MCF 10A (cell line): ENCODE results near the gene A4GALT. TPM values are rescaled to one million over a fixed set of nuclear protein-coding genes. Genes with fewer than 3 reads are reported as not detected.

Source experiments
- BruUV-seq: library from RNA; stranded (reverse); fragments of 400-500 nt; replicated peaks from 2 replicates; lab custom pipeline; 2021; lab: Mats Ljungman, UMichigan
- CTCF ChIA-PET: fragments of 300-600 bp; sonication (Branson Sonifier 250); formaldehyde crosslinking; extraction: SDS; loops from one replicate; lab custom pipeline; 2021; ENCODE audit warnings: antibody characterized with exemption, inconsistent platforms; lab: Yijun Ruan, JAX
- POLR2A ChIA-PET: fragments of 300-600, 350-650 bp; sonication (Branson Sonifier 250); formaldehyde crosslinking; extraction: SDS; loops from one replicate; lab custom pipeline; 2020; ENCODE audit warnings: antibody characterized with exemption, inconsistent platforms; lab: Yijun Ruan, JAX
- DNase-seq: peaks from one replicate; pipeline ENCODE4 v3.0.0-alpha.2; 2018; ENCODE audit not compliant: unreplicated experiment
- H3K27ac Mint-ChIP-seq: one replicate; pipeline ENCODE4 v1.8.0; 2022; ENCODE audit warnings: mild to moderate bottlenecking, low read depth, mixed read lengths; ENCODE audit not compliant: unreplicated experiment
- H3K27me3 Mint-ChIP-seq: one replicate; pipeline ENCODE4 v1.8.0; 2022; ENCODE audit warnings: mixed read lengths; ENCODE audit not compliant: insufficient read depth, unreplicated experiment
- H3K36me3 Mint-ChIP-seq: one replicate; pipeline ENCODE4 v1.8.0; 2022; ENCODE audit warnings: mild to moderate bottlenecking, moderate library complexity, mixed read lengths; ENCODE audit not compliant: insufficient read depth, unreplicated experiment
- H3K4me1 Mint-ChIP-seq: one replicate; pipeline ENCODE4 v1.8.0; 2022; ENCODE audit warnings: mixed read lengths; ENCODE audit not compliant: insufficient read depth, unreplicated experiment
- H3K4me3 Mint-ChIP-seq: one replicate; pipeline ENCODE4 v1.8.0; 2022; ENCODE audit warnings: mild to moderate bottlenecking, moderate library complexity, mixed read lengths; ENCODE audit not compliant: unreplicated experiment
- H3K9me3 Mint-ChIP-seq: one replicate; pipeline ENCODE4 v1.8.0; 2022; ENCODE audit warnings: mixed read lengths; ENCODE audit not compliant: unreplicated experiment
- CTCF ChIP-seq: fragments of 200-600 bp; IDR thresholded peaks from one replicate; pipeline ENCODE4 v1.8.0; 2022; ENCODE audit warnings: antibody characterized with exemption, mild to moderate bottlenecking; ENCODE audit not compliant: unreplicated experiment
- intact Hi-C: fragments of 100-400 bp; cut with micrococcal nuclease; formaldehyde crosslinking; loops from 2 replicates; pipeline ENCODE4 v1.14.1; 2022
- total RNA-seq: library from RNA; stranded (reverse); gene quantifications from 2 replicates; pipeline ENCODE4 v1.2.3, GENCODE V29; 2022

The A4GALT gene
- total RNA-seq, 1 experiment from 2014 or later, result 8.7 TPM

GRCh38 chr22:42693763-42694683 lies 26.6 kb downstream of the A4GALT start:
- H3K36me3 Mint-ChIP-seq, result peaks cover 26% of the 10 kb centered on the region
- no TSS peak for BruUV-seq
- intact Hi-C loops, result no loop called here
- CTCF ChIA-PET, result interaction anchor here (0.6 kb wide), 1 partner anchor 71 kb away, joined by 3 read pairs; no protein-coding TSS in a partner anchor
- POLR2A ChIA-PET, result interaction anchor here (1.0 kb wide), 1 partner anchor 29 kb away, joined by 3 read pairs; no protein-coding TSS in a partner anchor
- H3K4me3 Mint-ChIP-seq, result no peak overlapping the region
- DNase-seq, result no peak
- no peak for TF ChIP-seq CTCF
- no peak overlapping the region for H3K27ac Mint-ChIP-seq
- no peaks in the 10 kb centered on the region for H3K9me3 Mint-ChIP-seq
- H3K4me1 Mint-ChIP-seq, result peaks cover 14% of the 10 kb centered on the region
- H3K27me3 Mint-ChIP-seq, result no peaks in the 10 kb centered on the region

DNA sequence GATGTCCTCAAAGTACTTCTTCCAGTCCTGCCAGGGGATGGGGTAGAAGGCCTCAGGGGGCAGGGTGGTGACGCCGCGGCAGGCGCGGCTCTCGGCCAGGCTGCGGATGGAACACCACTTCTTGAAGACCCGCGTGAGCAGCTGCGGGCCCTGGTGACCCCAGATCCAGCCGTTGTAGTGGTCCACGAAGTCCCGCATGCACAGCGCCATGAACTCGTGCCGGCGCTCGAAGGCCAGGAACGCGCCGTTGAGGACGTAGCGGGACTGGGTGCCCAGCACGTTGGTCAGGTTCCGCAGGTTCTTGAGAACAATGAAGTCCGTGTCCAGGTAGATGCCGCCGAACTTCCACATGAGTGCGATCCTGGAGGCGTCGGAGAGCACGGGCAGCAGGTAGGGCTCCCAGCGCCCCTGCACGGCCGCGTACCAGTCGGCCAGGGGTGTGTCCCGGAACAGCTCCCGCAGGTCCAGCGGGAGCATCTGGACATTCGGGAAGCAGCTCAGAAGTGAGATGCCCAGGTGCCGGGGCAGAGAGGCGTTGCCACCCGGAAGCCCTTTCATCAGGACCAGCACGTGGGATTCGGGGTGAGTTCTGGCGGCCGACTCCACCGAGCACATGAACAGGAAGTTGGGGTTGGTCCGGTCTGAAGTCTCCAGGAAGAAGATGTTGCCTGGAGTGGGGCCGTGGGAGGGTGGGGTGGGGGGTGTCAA lies 27.5 kb downstream of the A4GALT start:
- intact Hi-C loops, result no loop called here
- TF ChIP-seq CTCF, result no peak
- Mint-ChIP-seq H3K4me3 (no peak overlapping the region), H3K27ac (no peak overlapping the region), H3K9me3 (no peaks in the 10 kb centered on the region), H3K27me3 (no peaks in the 10 kb centered on the region), H3K36me3 (peaks cover 26% of the 10 kb centered on the region), H3K4me1 (peaks cover 22% of the 10 kb centered on the region)
- ChIA-PET POLR2A (interaction anchor here (0.5 kb wide), 1 partner anchor 206 kb away, joined by 3 read pairs; no protein-coding TSS in a partner anchor), CTCF (interaction anchor here (0.9 kb wide), 1 partner anchor 32 kb away, joined by 3 read pairs; no protein-coding TSS in a partner anchor)
- no peak for DNase-seq
- no TSS peak for BruUV-seq

DNA sequence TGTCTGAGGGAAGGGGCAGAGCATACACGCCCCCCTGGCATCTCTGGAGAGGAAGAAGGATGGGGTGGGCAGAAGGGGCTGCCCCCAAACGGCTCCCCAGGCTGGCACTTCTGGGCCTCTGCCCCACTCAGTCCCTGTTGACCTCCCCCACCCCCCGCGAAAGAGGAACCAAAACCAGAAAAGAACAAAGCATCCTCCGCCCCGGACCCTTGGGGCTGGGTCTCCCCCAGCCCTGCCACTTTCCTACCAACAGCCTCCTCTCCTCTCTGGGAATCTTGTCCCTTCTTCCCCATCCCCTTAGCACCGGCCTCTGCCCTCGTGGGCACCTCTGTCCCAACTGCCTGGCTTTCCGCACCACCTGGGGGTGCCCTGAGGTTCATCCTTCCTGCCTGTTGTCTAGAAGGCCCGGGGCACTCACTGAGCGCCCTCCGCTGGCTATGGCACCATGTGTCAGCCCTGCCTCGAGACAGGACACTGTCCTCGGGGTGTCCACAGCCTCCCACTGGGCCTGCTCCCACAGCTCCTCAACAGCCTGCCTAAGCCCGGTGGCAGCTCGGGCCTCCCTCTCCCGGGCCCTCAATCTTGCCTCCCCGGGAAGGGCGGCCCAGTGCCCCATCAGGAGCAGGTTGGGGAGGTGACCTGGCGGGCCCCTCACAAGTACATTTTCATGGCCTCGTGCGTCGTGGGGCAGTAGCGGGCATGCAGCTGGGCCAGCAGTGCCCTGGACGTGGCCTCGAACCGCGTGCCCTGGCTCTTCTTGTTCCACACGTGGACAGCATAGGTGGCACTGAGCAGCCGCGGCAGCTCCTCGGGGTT lies 28.2 kb downstream of the A4GALT start:
- POLR2A ChIA-PET, result interaction anchor here (0.5 kb wide), 1 partner anchor 206 kb away, joined by 3 read pairs; no protein-coding TSS in a partner anchor
- no peak overlapping the region for H3K4me3 Mint-ChIP-seq
- TF ChIP-seq CTCF, result no peak
- CTCF ChIA-PET, result interaction anchor here (0.9 kb wide), 1 partner anchor 31 kb away, joined by 3 read pairs; no protein-coding TSS in a partner anchor
- H3K27ac Mint-ChIP-seq, result no peak overlapping the region
- no peak for DNase-seq
- no peaks in the 10 kb centered on the region for H3K9me3 Mint-ChIP-seq
- intact Hi-C loops, result no loop called here
- BruUV-seq, result no TSS peak
- peaks cover 31% of the 10 kb centered on the region for H3K36me3 Mint-ChIP-seq
- H3K27me3 Mint-ChIP-seq, result no peaks in the 10 kb centered on the region
- H3K4me1 Mint-ChIP-seq, result peaks cover 23% of the 10 kb centered on the region
